NCI-H2227 treated with DMSO at 0.1 percent for 48 hours (cell line): ENCODE data around the gene KIF15.
"Not testable (repeated sequence)": the region's sequence is repeated elsewhere in the genome, so short reads cannot be mapped to it uniquely, and the experiment has no call there.

Experiments used
- DNase-seq: peaks from one replicate; lab custom pipeline; 2025; lab: John Stamatoyannopoulos, UW

The KIF15 gene

DNA sequence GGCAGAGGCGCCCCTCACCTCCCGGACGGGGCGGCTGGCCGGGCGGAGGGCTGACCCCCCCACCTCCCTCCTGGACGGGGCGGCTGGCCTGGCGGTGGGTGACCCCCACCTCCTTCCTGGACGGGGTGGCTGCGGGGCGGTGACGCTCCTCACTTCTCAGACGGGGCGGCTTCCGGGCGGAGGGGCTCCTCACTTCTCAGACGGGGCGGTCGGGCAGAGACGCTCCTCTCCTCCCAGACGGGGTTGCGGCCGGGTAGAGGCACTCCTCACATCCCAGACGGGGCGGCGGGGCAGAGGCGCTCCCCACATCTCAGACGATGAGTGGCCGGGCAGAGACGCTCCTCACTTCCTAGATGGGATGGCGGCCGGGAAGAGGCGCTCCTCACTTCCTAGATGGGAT lies 59.6 kb downstream of the KIF15 start:
- DNase-seq = not testable (repeated sequence)

- no peak for DNase-seq
Measured at GRCh38 chr3:44825264-44825925, 63.8 kb downstream of the KIF15 start.

DNA sequence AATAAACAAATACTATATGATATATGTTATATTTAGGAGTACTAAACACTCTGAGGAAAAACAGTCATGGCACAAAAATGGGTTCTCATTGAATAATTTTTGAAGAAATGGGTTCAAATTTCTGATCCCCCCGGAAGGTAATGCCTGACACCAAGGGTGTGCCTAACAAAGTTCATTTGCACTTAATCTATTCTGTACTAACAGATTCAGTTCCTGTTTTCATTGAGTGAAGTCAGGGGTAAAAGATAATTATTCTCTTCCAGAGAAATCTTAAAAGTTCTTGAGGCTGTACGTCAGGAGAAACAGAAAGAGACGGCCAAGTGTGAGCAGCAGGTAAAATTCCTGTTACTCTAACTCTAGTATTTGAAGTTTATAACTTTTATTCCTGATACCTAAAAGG lies 65.6 kb downstream of the KIF15 start:
- no peak for DNase-seq

DNA sequence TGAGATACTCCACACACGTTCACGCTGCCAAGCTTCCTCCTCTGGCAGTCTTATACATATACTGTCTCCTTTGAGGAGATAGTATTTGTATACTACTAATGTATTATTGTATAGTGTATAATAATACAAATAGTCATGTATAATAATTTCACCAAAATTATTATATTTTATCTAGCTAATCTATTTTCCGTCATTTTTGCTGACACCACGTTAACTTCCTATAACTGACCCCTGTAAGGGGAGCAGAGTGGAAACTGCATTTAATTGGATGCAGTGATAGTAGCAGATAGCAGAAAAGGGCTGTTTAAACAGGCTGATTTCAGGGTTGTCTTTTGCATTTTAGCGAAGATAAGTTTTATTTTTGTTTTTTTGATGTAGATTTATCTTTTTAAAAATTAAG lies 69.6 kb downstream of the KIF15 start:
- DNase-seq = no peak

- DNase-seq = no peak
Measured at GRCh38 chr3:44832032-44832431, 70.4 kb downstream of the KIF15 start.

GRCh38 chr3:44832965-44833364 lies 71.4 kb downstream of the KIF15 start:
- no peak for DNase-seq

GRCh38 chr3:44833394-44833793 lies 71.8 kb downstream of the KIF15 start:
- no peak for DNase-seq

- DNase-seq = no peak
Measured at GRCh38 chr3:44835684-44836083, 74.1 kb downstream of the KIF15 start.

DNA sequence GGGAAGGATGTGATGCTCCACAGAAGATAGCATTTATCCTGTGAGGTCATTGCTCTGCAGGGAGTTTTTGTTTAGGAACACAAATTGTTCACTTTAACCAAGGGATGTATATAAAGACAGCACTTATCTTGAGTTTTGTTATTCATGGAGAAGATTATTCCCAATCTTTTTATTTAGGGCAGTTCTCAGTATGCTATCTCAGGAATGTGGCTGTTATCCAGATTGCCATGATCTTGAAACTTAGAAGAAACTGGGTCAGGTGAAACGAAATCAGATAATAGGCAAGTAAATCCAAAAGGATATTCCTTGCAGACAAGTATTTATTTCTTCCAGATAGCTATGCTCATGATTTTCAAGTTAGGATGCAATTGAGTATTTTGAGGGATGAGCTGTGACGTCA lies 80.8 kb downstream of the KIF15 start:
- no peak for DNase-seq

GRCh38 chr3:44845528-44846520 lies 84.2 kb downstream of the KIF15 start:
- DNase-seq = no peak

GRCh38 chr3:44848634-44849033 lies 87.0 kb downstream of the KIF15 start:
- DNase-seq = no peak

GRCh38 chr3:44856663-44857062 lies 95.1 kb downstream of the KIF15 start:
- DNase-seq = not testable (repeated sequence)

DNA sequence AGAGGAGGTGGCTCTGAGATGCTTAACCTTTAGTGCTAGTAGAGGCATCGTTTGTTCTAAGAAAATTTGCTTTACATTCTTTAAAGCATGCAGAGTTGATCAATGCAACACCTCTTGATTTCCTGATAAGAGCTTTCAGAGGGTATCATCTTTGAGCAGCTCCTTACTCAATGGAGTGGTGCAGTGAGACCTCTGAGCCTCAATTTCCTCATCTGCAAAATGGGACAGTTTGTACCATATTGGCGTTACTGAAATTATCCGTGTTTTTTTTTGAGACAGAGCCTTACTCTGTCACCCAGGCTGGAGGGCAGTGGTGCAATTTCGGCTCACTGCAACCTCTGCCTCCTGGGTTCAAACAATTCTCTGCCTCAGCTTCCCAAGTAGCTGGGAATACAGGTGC lies 98.5 kb downstream of the KIF15 start:
- DNase-seq = no peak

DNA sequence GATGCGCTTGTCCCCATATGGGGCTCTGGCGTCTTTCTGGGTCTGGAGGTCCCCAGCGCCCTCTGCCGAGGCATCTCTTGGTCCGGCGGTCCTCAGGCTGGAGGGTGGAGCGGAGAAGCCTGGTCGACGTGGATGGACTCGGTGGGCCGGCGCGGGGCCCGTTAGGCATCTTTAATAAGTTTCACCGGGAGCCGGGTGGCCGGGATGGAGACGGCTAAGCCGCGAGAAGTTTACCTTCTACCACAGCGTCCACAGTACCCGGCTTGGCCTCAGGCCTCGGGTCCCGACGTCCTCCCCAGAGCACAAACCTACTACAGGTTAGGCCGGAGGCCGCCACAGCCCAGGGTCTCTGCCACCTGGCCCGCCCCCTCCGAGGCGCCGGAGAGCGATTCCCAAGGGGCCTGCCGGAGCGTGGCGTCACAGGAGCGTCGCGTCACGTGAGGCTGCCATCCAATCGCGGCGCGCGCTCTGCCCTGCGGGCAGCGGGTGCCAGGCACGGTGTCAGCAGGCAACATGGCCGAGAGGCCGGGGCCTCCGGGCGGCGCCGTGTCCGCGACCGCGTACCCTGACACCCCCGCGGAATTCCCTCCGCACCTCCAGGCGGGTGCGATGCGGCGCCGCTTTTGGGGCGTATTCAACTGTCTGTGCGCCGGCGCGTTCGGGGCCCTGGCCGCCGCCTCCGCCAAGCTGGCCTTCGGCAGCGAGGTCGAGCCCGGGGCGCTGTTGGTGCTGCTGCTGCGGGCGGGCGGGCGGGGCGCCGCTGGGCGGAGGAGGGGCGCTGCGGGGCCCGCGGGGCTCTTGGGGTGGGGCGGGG lies 100.0 kb downstream of the KIF15 start, which contains the start of gene TMEM42:
Gene TMEM42, plus strand, starts transcription at position 501 of the 814 bp plus-strand sequence. Its CDS starts 13 bp downstream, at position 514.
- DNase-seq = peak; percentile 75

DNA sequence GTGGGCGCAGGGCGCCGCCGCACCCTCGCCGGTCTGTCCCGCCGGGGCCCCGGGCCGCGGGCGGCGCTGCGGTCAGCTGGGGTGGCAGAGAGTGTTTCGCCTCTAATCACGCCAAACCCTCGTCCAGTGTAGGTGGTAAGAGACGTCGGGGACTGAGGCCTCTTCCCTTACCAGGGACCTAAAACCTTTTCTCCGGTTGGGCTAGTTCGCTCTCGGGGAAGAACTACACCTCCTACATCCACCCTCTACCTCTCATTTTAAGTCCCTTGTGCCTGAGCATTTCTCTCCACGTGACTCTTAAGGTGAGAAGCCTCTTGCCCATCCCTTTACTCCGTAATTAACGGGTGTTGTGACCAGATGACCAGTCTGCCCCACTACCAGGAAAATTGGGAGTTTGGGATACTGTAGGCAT lies 100.6 kb downstream of the KIF15 start:
- no peak for DNase-seq

DNA sequence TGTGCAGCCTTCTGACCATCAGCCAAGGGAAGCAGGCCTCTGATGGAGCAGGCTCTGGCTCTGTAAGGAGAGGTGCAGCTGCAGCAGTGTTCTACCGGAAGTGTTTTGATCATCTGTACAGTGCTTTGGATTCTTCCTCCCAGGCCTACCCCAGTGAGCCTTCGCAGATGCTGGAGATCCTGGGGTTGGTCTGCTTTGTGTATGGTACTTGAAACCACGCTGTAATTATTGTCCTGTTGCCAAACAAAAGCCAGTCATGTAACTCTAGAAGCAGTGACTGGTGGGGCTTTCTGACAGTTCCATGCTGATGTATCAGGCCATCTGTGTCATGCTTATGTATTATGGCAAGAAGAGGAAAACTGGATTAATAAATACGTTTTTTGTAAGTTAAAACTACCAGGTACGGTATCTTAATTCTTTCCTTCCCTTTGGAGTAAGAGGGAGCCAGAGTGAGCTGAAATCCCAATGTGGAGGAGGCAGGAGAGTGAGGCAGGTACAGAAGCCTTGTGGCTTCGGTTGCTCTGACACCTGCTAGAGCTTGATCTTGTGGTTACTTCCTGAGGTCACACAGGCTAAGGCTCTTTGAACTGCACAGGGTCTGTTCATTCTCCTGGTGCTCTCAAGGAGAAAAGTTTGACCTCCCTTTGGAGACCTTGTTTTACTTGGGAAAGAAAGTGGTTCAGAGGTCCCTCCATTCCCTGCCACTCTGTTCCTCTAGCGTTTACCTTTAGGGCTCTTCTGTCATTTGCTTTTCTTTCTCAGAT lies 103.9 kb downstream of the KIF15 start:
- DNase-seq = peak; percentile 2

DNA sequence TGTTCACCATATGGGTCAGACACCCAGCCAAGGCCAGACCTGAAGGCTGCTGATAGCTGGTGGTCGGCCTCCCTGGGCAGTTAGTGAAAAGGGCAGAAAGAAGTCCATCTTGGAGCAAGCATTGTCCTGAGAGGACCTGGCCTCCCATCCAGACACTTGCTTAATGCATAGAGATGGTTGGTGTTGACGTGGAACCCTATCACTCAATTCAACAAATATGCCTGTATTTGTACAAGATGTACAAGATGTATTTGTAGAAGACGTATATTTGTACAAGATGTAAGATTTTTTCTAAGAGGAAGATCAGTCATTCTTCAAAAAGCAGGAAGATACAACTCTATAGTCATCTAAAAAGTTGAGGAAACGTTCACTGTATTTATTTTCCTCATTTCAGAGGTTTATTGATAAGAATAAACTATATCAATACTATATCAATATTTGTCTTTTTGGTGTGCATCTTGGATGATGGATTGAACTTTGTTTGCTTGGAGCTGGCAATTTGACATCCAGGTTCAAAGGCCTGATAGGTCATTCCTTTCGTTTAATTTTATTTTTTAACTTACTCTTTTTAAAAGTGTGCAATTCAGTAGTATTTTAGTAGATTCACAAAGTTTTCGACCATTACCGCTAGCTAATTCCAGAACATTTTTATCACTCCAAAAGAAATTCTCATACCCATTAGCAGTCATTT lies 106.0 kb downstream of the KIF15 start:
- no peak for DNase-seq

- no peak for DNase-seq
Measured at GRCh38 chr3:44870375-44871061, 108.9 kb downstream of the KIF15 start.

- no peak for DNase-seq
Measured at GRCh38 chr3:44874308-44874707, 112.7 kb downstream of the KIF15 start, which contains the start of gene TGM4. Gene TGM4, plus strand, starts transcription at chr3:44874608. Its CDS starts 71 bp downstream, at chr3:44874679.

DNA sequence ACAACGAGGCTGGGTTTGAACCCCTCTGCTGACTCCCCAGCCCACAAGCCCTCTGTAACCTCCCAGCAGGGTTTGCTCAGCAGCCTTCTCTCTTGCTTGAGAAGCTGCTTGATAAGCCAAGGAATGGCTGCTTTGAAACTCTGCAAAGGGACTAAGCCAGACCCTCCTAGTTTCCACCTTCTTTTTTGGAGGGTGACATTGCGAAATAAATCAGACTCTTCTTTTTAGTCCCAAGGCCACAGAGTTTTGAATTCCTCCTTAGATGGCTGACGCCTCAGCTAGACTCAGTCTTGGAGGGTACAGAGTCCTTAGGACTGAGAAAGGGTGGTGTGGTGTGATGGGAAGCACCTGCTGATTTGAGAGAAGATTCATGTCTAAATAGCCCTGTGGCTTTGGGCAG lies 114.0 kb downstream of the KIF15 start:
- no peak for DNase-seq
